GM23338 (cell line): ENCODE data around the gene MATN1. TPM values are rescaled to one million over a fixed set of nuclear protein-coding genes. Genes with fewer than 3 reads are reported as not detected.

Experiments
- ATAC-seq: fragments of 200-7000 bp; cut with Tn5 transposase; 3 replicates; pipeline ENCODE4 v1.9.1; 2020
- DNase-seq: peaks from one replicate; pipeline ENCODE4 v3.0.0-alpha.2; 2015; ENCODE audit warnings: low spot score
- H2AFZ ChIP-seq: fragments of 200-600 bp; sonication (generic); 2 replicates; pipeline ENCODE4 v1.8.0; 2016; ENCODE audit warnings: antibody characterized with exemption, mild to moderate bottlenecking, moderate library complexity
- H3F3A ChIP-seq: fragments of 200-600 bp; sonication (generic); replicated peaks from 2 replicates; pipeline ENCODE4 v1.8.0; 2017; ENCODE audit warnings: antibody characterized with exemption, mixed run types, low read depth
- H3K27ac ChIP-seq: fragments of 200-600 bp; sonication (generic); 2 replicates; pipeline ENCODE4 v1.6.1; 2016; ENCODE audit warnings: low read depth
- H3K27me3 ChIP-seq: fragments of 200-600 bp; sonication (generic); 2 replicates; pipeline ENCODE4 v1.8.0; 2016; ENCODE audit warnings: mild to moderate bottlenecking, mixed run types, moderate library complexity; ENCODE audit not compliant: insufficient read depth
- H3K36me3 ChIP-seq: fragments of 200-600 bp; sonication (generic); 2 replicates; pipeline ENCODE4 v1.8.0; 2016; ENCODE audit warnings: mild to moderate bottlenecking; ENCODE audit not compliant: insufficient read depth
- H3K4me1 ChIP-seq: fragments of 200-600 bp; sonication (generic); 2 replicates; pipeline ENCODE4 v1.8.0; 2016; ENCODE audit warnings: mild to moderate bottlenecking, moderate library complexity; ENCODE audit not compliant: insufficient read depth
- H3K4me2 ChIP-seq: fragments of 200-600 bp; sonication (generic); 2 replicates; pipeline ENCODE4 v1.7.1; 2017; ENCODE audit warnings: mixed run types
- H3K4me3 ChIP-seq: fragments of 200-600 bp; sonication (generic); 2 replicates; pipeline ENCODE4 v1.6.1; 2016; ENCODE audit warnings: mixed run types
- H3K79me2 ChIP-seq: fragments of 200-600 bp; sonication (generic); replicated peaks from 2 replicates; pipeline ENCODE4 v1.8.0; 2017; ENCODE audit warnings: mild to moderate bottlenecking; ENCODE audit not compliant: insufficient read depth
- H3K9me2 ChIP-seq: fragments of 200-600 bp; sonication (generic); 2 replicates; pipeline ENCODE4 v1.8.0; 2017; ENCODE audit not compliant: insufficient read depth
- H4K20me1 ChIP-seq: fragments of 200-600 bp; sonication (generic); replicated peaks from 2 replicates; pipeline ENCODE4 v1.8.0; 2017; ENCODE audit warnings: mild to moderate bottlenecking; ENCODE audit not compliant: insufficient read depth
- H3K27ac Mint-ChIP-seq: 2 replicates; pipeline ENCODE4 v1.8.0; 2020; ENCODE audit warnings: inconsistent platforms, mild to moderate bottlenecking, moderate library complexity, mixed read lengths
- H3K27me3 Mint-ChIP-seq: 3 replicates; pipeline ENCODE4 v1.8.0; 2022; ENCODE audit warnings: low read depth, mild to moderate bottlenecking, moderate library complexity, mixed read lengths, inconsistent platforms; ENCODE audit not compliant: insufficient read depth, poor library complexity
- H3K36me3 Mint-ChIP-seq: 3 replicates; pipeline ENCODE4 v1.8.0; 2021; ENCODE audit warnings: low read depth, mild to moderate bottlenecking, inconsistent platforms, moderate library complexity, mixed read lengths
- H3K4me1 Mint-ChIP-seq: 3 replicates; pipeline ENCODE4 v1.8.0; 2020; ENCODE audit warnings: mild to moderate bottlenecking, inconsistent platforms, mixed read lengths
- H3K4me3 Mint-ChIP-seq: 3 replicates; pipeline ENCODE4 v1.8.0; 2021; ENCODE audit warnings: moderate library complexity, mild to moderate bottlenecking, inconsistent platforms, mixed read lengths
- H3K9me3 Mint-ChIP-seq: 3 replicates; pipeline ENCODE4 v1.8.0; 2020; ENCODE audit warnings: moderate library complexity, mild to moderate bottlenecking, inconsistent platforms, mixed read lengths
- CREB1 ChIP-seq: fragments of 250-450 bp; sonication (Bioruptor Pico); IDR thresholded peaks from 2 replicates; pipeline ENCODE4 v1.5.0; 2020; ENCODE audit warnings: low read depth, mild to moderate bottlenecking, moderate library complexity
- CTCF ChIP-seq, 2 experiments: fragments of 200-600 bp in 1 of 2; sonication (generic) in 1 of 2; conservative IDR thresholded peaks; 2 replicates each; pipeline versions ENCODE4 v1.5.1 to v1.6.1; 2016 to 2017; ENCODE audit warnings: antibody characterized with exemption in 2 of 2, low read depth in 2 of 2, mild to moderate bottlenecking in 2 of 2, moderate library complexity in 1 of 2
- ETS1 ChIP-seq: IDR thresholded peaks from 2 replicates; pipeline ENCODE4 v1.6.1; 2016; ENCODE audit warnings: antibody characterized with exemption
- EZH2 ChIP-seq: fragments of 200-600 bp; sonication (generic); IDR thresholded peaks from one replicate; pipeline ENCODE4 v1.8.0; 2017; ENCODE audit warnings: antibody characterized with exemption, mild to moderate bottlenecking, low read depth; ENCODE audit not compliant: unreplicated experiment
- EZH2phosphoT487 ChIP-seq: fragments of 200-600 bp; sonication (generic); IDR thresholded peaks from one replicate; pipeline ENCODE4 v1.8.1; 2018; ENCODE audit warnings: antibody characterized with exemption; ENCODE audit not compliant: unreplicated experiment
- JUNB ChIP-seq: IDR thresholded peaks from one replicate; pipeline ENCODE4 v1.6.1; 2016; ENCODE audit warnings: antibody characterized with exemption; ENCODE audit not compliant: unreplicated experiment
- NANOG ChIP-seq: IDR thresholded peaks from 2 replicates; pipeline ENCODE4 v1.6.1; 2016; ENCODE audit warnings: antibody characterized with exemption, borderline replicate concordance
- POLR2AphosphoS5 ChIP-seq: IDR thresholded peaks from 2 replicates; pipeline ENCODE4 v1.6.1; 2016; ENCODE audit warnings: antibody characterized with exemption, low read depth
- REST ChIP-seq: IDR thresholded peaks from one replicate; pipeline ENCODE4 v1.6.1; 2018; ENCODE audit warnings: antibody characterized with exemption; ENCODE audit not compliant: unreplicated experiment
- STAT1 ChIP-seq: IDR thresholded peaks from one replicate; pipeline ENCODE4 v1.6.1; 2016; ENCODE audit warnings: antibody characterized with exemption; ENCODE audit not compliant: unreplicated experiment
- ZNF114 ChIP-seq: fragments of 250-450 bp; sonication (Bioruptor Pico); IDR thresholded peaks from 2 replicates; pipeline ENCODE4 v1.5.0; 2020; ENCODE audit warnings: mild to moderate bottlenecking, moderate library complexity
- ZNF331 ChIP-seq: fragments of 250-450 bp; sonication (Bioruptor Pico); IDR thresholded peaks from 2 replicates; pipeline ENCODE4 v1.5.0; 2020; ENCODE audit warnings: low read depth, mild to moderate bottlenecking, moderate library complexity
- ZNF462 ChIP-seq: fragments of 250-450 bp; sonication (Bioruptor Pico); IDR thresholded peaks from 2 replicates; pipeline ENCODE4 v1.5.0; 2020; ENCODE audit warnings: mild to moderate bottlenecking, moderate library complexity
- polyA plus RNA-seq: library from polyadenylated mRNA; unstranded; fragments of >200 nt; fragmentation: Nextera tagmentation; extraction: Ambion mirVana; gene quantifications from 2 replicates; pipeline ENCODE4 v1.2.1, GENCODE V29; 2016
- total RNA-seq: library from RNA; depleted of rRNA; stranded (reverse); fragments of >200 nt; shearing (Covaris generic); gene quantifications from 2 replicates; pipeline ENCODE4 v1.2.3, GENCODE V29; 2014

Gene MATN1
- total and polyA plus RNA-seq, 2 experiments from 2014 or later: 0.08 to 0.31 TPM

- no peak for DNase-seq
- ATAC-seq: no peak
- H3K27me3 Mint-ChIP-seq: no peaks in the 10 kb centered on the region
- peaks cover 9% of the 10 kb centered on the region; the same call in 1 of the 2 replicates for H3K9me2 ChIP-seq
- H3K36me3 Mint-ChIP-seq: no peaks in the 10 kb centered on the region
- H3K4me3 ChIP-seq: no peak overlapping the region
- TF ChIP-seq ZNF462 (CRISPR knock-in tag) (no peak), REST (no peak), EZH2phosphoT487 (no peak), CTCF (conservative IDR thresholded peaks at IDR 0.05; ENCODE audit: low read depth in 2 of 2) (no peak), ZNF114 (no peak), NANOG (no peak), JUNB (no peak), EZH2 (no peak), ETS1 (no peak), STAT1 (no peak), CREB1 (no peak), POLR2AphosphoS5 (no peak), ZNF331 (CRISPR knock-in tag) (no peak)
- no peaks in the 10 kb centered on the region for H3K27me3 ChIP-seq
- no peaks in the 10 kb centered on the region for H4K20me1 ChIP-seq
- H3K4me2 ChIP-seq: no peak overlapping the region
- no peak overlapping the region for H3K27ac ChIP-seq
- no peak overlapping the region for H2AFZ ChIP-seq
- H3K4me3 Mint-ChIP-seq: no peak overlapping the region
- H3K27ac Mint-ChIP-seq: no peak overlapping the region
- H3K36me3 ChIP-seq: no peaks in the 10 kb centered on the region
- H3K9me3 Mint-ChIP-seq: no peaks in the 10 kb centered on the region
- H3F3A ChIP-seq: no peaks in the 10 kb centered on the region
- H3K4me1 ChIP-seq: peaks cover 3% of the 10 kb centered on the region; the same call in 1 of the 2 replicates
- H3K4me1 Mint-ChIP-seq: no peaks in the 10 kb centered on the region
- H3K79me2 ChIP-seq: no peaks in the 10 kb centered on the region
Measured at GRCh38 chr1:30704765-30705509, 18.4 kb downstream of the MATN1 start.
